Ramos (cell line): ENCODE results near the gene SETD9.

Experiments used
- in situ Hi-C: fragments of 300-500 bp; cut with MboI; formaldehyde crosslinking; loops from one replicate; pipeline ENCODE4 v1.14.3; 2022; ENCODE audit warnings: low sequenced_read_pairs; ENCODE audit not compliant: unreplicated experiment

Gene SETD9

GRCh38 chr5:56909294-56910209 lies at the start of gene SETD9:
Gene SETD9 (plus strand): TSS chr5:56909596. CDS start chr5:56909646, 50 bp downstream.
- in situ Hi-C loops, result loop anchor here (10.0 kb wide), 1 partner anchor 315 kb away; no protein-coding TSS in a partner anchor

GRCh38 chr5:56861893-56862485 lies 47.4 kb upstream of the SETD9 start:
- in situ Hi-C loops, result loop anchor here (25.0 kb wide), 1 partner anchor 900 kb away; no protein-coding TSS in a partner anchor

- in situ Hi-C loops, result loop anchor here (25.0 kb wide), 1 partner anchor 901 kb away; no protein-coding TSS in a partner anchor
Measured at GRCh38 chr5:56862909-56863308, 46.5 kb upstream of the SETD9 start.

GRCh38 chr5:56871777-56872176 lies 37.6 kb upstream of the SETD9 start:
- in situ Hi-C loops, result loop anchor here (25.0 kb wide), 1 partner anchor 909 kb away; no protein-coding TSS in a partner anchor

GRCh38 chr5:56873056-56873455 lies 36.3 kb upstream of the SETD9 start:
- in situ Hi-C loops, result loop anchor here (25.0 kb wide), 1 partner anchor 911 kb away; no protein-coding TSS in a partner anchor

- in situ Hi-C loops, result no loop called here
Measured at GRCh38 chr5:56876327-56876726, 33.1 kb upstream of the SETD9 start.

GRCh38 chr5:56881571-56881970 lies 27.8 kb upstream of the SETD9 start:
- in situ Hi-C loops, result no loop called here

GRCh38 chr5:56893251-56893951 lies 16.0 kb upstream of the SETD9 start:
- in situ Hi-C loops, result no loop called here

GRCh38 chr5:56896763-56897162 lies 12.6 kb upstream of the SETD9 start:
- in situ Hi-C loops, result no loop called here

- in situ Hi-C loops, result no loop called here
Measured at GRCh38 chr5:56898213-56898612, 11.2 kb upstream of the SETD9 start.

- in situ Hi-C loops, result loop anchor here (10.0 kb wide), 1 partner anchor 324 kb away; no protein-coding TSS in a partner anchor
Measured at GRCh38 chr5:56900395-56900794, 9.0 kb upstream of the SETD9 start.

- in situ Hi-C loops, result loop anchor here (10.0 kb wide), 1 partner anchor 324 kb away; no protein-coding TSS in a partner anchor
Measured at GRCh38 chr5:56900858-56901578, 8.4 kb upstream of the SETD9 start.

GRCh38 chr5:56908942-56909293 lies 478 bp upstream of the SETD9 start:
- in situ Hi-C loops, result loop anchor here (10.0 kb wide), 1 partner anchor 316 kb away; no protein-coding TSS in a partner anchor

- in situ Hi-C loops, result no loop called here
Measured at GRCh38 chr5:56910210-56910965, 992 bp downstream of the SETD9 start.

GRCh38 chr5:56913766-56914165 lies 4.4 kb downstream of the SETD9 start:
- in situ Hi-C loops, result no loop called here

GRCh38 chr5:56914678-56915077 lies 5.3 kb downstream of the SETD9 start:
- in situ Hi-C loops, result no loop called here

GRCh38 chr5:56917534-56917933 lies 8.1 kb downstream of the SETD9 start:
- in situ Hi-C loops, result no loop called here

- in situ Hi-C loops, result no loop called here
Measured at GRCh38 chr5:56918054-56918453, 8.7 kb downstream of the SETD9 start.
